ENCODE measurements around the gene UBE2N.

The UBE2N gene

DNA sequence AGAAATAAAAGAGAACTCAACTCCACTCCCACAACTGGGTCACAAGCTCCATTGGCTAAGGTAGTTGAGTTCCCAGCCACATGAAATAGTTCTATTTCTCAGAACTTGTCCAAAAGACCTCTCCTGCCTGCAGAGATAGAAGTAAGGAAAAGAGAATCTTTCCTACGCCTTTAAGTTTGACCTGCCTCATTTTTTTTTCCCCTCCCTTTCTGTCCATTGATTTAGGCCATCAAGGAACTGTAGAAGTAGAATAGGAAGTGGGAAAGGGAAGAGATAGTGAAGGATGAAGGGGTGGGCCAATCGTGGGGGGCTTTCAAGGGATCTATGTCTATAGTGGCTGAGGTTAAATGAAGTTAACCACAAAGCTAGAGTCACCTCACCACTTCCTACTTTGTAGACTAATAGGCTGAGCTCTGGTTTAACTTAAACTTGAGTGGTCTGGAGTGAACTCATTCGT, 77.9 kb downstream of the UBE2N start:
- no peaks in the 10 kb centered on the region for H3K79me2 ChIP-seq (ENCODE audit: insufficient read depth, low read length)
- TF ChIP-seq EZH2phosphoT487 (conservative IDR thresholded peaks at IDR 0.05; ENCODE audit: low read length), result no peak

DNA sequence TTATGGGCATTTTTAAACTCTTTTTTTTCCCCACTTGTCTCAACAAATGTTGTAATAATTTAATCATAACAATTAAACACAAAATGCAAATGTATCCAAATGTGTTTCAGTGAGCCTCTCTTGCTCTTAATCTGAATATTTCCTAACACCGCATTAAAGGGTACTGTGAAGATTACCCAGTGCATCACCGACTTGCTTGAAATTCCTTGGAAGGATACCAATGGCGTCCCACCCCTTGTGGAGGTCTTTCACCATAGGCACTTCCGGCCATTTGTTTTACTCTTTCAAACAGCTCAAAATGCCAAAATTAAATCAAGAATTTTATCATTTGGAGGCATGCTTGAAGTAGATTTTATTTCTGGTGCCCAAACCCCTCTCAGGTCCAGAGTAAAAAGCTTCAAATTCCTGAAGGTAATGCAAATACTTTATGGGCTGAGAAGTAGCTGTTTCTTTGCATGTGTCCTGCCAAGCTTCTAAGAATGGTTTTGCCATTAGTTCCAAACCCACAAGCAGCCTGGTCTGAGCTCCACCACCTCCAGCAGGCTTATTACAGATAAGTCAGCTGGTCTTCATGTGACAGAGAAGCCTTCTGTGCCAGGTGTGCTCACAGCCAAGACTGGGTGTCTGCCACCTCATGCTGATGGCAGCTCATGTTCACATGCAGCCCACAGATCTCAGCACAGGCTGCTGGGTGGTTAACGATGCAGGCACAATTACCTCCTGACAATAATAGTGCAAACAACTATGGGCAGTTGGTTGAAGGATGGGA, 80.4 kb downstream of the UBE2N start:
- no peak overlapping the region for H2AFZ ChIP-seq (ENCODE audit: low read depth, low read length, severe bottlenecking)
- H3K9me3 ChIP-seq (ENCODE audit: insufficient read depth, low read length), result no peaks in the 10 kb centered on the region
- no peaks in the 10 kb centered on the region for H4K20me1 ChIP-seq (ENCODE audit: low read depth, low read length)
- no peak overlapping the region for H3K4me3 ChIP-seq (ENCODE audit: insufficient read depth, low read length, poor library complexity, severe bottlenecking)
- no peak overlapping the region for H3K4me2 ChIP-seq (ENCODE audit: low read depth, low read length, poor library complexity, severe bottlenecking)
- no peaks in the 10 kb centered on the region for H3K79me2 ChIP-seq (ENCODE audit: insufficient read depth, low read length)
- TF ChIP-seq, protein P1, sequence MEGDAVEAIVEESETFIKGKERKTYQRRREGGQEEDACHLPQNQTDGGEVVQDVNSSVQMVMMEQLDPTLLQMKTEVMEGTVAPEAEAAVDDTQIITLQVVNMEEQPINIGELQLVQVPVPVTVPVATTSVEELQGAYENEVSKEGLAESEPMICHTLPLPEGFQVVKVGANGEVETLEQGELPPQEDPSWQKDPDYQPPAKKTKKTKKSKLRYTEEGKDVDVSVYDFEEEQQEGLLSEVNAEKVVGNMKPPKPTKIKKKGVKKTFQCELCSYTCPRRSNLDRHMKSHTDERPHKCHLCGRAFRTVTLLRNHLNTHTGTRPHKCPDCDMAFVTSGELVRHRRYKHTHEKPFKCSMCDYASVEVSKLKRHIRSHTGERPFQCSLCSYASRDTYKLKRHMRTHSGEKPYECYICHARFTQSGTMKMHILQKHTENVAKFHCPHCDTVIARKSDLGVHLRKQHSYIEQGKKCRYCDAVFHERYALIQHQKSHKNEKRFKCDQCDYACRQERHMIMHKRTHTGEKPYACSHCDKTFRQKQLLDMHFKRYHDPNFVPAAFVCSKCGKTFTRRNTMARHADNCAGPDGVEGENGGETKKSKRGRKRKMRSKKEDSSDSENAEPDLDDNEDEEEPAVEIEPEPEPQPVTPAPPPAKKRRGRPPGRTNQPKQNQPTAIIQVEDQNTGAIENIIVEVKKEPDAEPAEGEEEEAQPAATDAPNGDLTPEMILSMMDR (IDR thresholded peaks at IDR 0.05; ENCODE audit: insufficient read depth, low read length, poor library complexity, severe bottlenecking), result no peak
- no peak for TF ChIP-seq EZH2phosphoT487 (conservative IDR thresholded peaks at IDR 0.05; ENCODE audit: low read length)
- H3K27me3 ChIP-seq (ENCODE audit: low read length), result no peaks in the 10 kb centered on the region
- H3K36me3 ChIP-seq (ENCODE audit: low read length), result no peaks in the 10 kb centered on the region
- H3K9ac ChIP-seq (ENCODE audit: low read length), result no peak overlapping the region
- H3K27ac ChIP-seq (ENCODE audit: low read depth, low read length), result no peak overlapping the region
- no peaks in the 10 kb centered on the region for H3K9me2 ChIP-seq (replicated peaks; ENCODE audit: insufficient read depth, low read length)
- H3F3A ChIP-seq (ENCODE audit: insufficient read depth), result no peaks in the 10 kb centered on the region

More for the DNA sequence above, 77.9 kb downstream of the UBE2N start:
- no peak overlapping the region for H3K4me2 ChIP-seq (ENCODE audit: low read depth, low read length, poor library complexity, severe bottlenecking)
- no peaks in the 10 kb centered on the region for H4K20me1 ChIP-seq (ENCODE audit: low read depth, low read length)
- H2AFZ ChIP-seq (ENCODE audit: low read depth, low read length, severe bottlenecking), result no peak overlapping the region
- no peaks in the 10 kb centered on the region for H3K36me3 ChIP-seq (ENCODE audit: low read length)
- no peaks in the 10 kb centered on the region for H3K9me3 ChIP-seq (ENCODE audit: insufficient read depth, low read length)
- no peaks in the 10 kb centered on the region for H3K27me3 ChIP-seq (ENCODE audit: low read length)
- H3F3A ChIP-seq (ENCODE audit: insufficient read depth), result no peaks in the 10 kb centered on the region
- H3K27ac ChIP-seq (ENCODE audit: low read depth, low read length), result no peak overlapping the region
- no peak overlapping the region for H3K9ac ChIP-seq (ENCODE audit: low read length)
- no peak overlapping the region for H3K4me3 ChIP-seq (ENCODE audit: insufficient read depth, low read length, poor library complexity, severe bottlenecking)
- H3K9me2 ChIP-seq (replicated peaks; ENCODE audit: insufficient read depth, low read length), result no peaks in the 10 kb centered on the region

DNA sequence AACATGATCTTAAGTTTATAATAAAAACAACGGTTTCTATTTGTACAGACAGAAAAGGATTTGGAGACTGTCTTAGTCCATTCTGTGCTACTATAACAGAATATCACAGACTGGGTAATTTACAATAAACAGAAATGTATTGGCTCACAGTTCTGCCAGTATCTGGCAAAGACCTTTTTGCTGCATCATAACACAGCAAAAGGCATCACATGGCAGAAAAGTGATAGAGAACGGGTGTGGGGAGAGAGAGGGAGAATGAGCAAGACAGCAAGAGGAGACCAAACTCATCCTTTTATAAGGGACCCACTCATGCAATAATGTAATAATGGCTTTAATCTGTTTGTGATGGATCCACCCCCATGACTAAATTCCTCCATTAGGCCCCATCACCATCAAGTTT, 81.1 kb downstream of the UBE2N start:
- no peaks in the 10 kb centered on the region for H3F3A ChIP-seq (ENCODE audit: insufficient read depth)
- no peaks in the 10 kb centered on the region for H3K27me3 ChIP-seq (ENCODE audit: low read length)
- H3K9me2 ChIP-seq (replicated peaks; ENCODE audit: insufficient read depth, low read length), result no peaks in the 10 kb centered on the region
- no peak overlapping the region for H3K9ac ChIP-seq (ENCODE audit: low read length)
- no peak overlapping the region for H3K4me3 ChIP-seq (ENCODE audit: insufficient read depth, low read length, poor library complexity, severe bottlenecking)
- no peak for TF ChIP-seq EZH2phosphoT487 (conservative IDR thresholded peaks at IDR 0.05; ENCODE audit: low read length)
- TF ChIP-seq, protein P1 (IDR thresholded peaks at IDR 0.05; ENCODE audit: insufficient read depth, low read length, poor library complexity, severe bottlenecking), result no peak
- no peaks in the 10 kb centered on the region for H4K20me1 ChIP-seq (ENCODE audit: low read depth, low read length)
- H3K27ac ChIP-seq (ENCODE audit: low read depth, low read length), result no peak overlapping the region
- H3K36me3 ChIP-seq (ENCODE audit: low read length), result no peaks in the 10 kb centered on the region
- no peak overlapping the region for H3K4me2 ChIP-seq (ENCODE audit: low read depth, low read length, poor library complexity, severe bottlenecking)
- no peaks in the 10 kb centered on the region for H3K9me3 ChIP-seq (ENCODE audit: insufficient read depth, low read length)
- no peaks in the 10 kb centered on the region for H3K79me2 ChIP-seq (ENCODE audit: insufficient read depth, low read length)
- no peak overlapping the region for H2AFZ ChIP-seq (ENCODE audit: low read depth, low read length, severe bottlenecking)

- Histone ChIP-seq H2AFZ (ENCODE audit: low read depth, low read length, severe bottlenecking) (no peak overlapping the region), H3K9ac (ENCODE audit: low read length) (no peak overlapping the region), H3K27ac (ENCODE audit: low read depth, low read length) (no peak overlapping the region), H3K4me3 (ENCODE audit: insufficient read depth, low read length, poor library complexity, severe bottlenecking) (no peak overlapping the region), H3F3A (ENCODE audit: insufficient read depth) (no peaks in the 10 kb centered on the region), H3K9me3 (ENCODE audit: insufficient read depth, low read length) (no peaks in the 10 kb centered on the region), H3K27me3 (ENCODE audit: low read length) (no peaks in the 10 kb centered on the region), H3K4me2 (ENCODE audit: low read depth, low read length, poor library complexity, severe bottlenecking) (no peak overlapping the region), H4K20me1 (ENCODE audit: low read depth, low read length) (no peaks in the 10 kb centered on the region), H3K9me2 (replicated peaks; ENCODE audit: insufficient read depth, low read length) (no peaks in the 10 kb centered on the region), H3K36me3 (ENCODE audit: low read length) (no peaks in the 10 kb centered on the region), H3K79me2 (ENCODE audit: insufficient read depth, low read length) (no peaks in the 10 kb centered on the region)
- TF ChIP-seq, protein P1 (IDR thresholded peaks at IDR 0.05; ENCODE audit: insufficient read depth, low read length, poor library complexity, severe bottlenecking), result no peak
- no peak for TF ChIP-seq EZH2phosphoT487 (conservative IDR thresholded peaks at IDR 0.05; ENCODE audit: low read length)
Measured at GRCh38 chr12:93358821-93359220, 82.9 kb downstream of the UBE2N start.
